Activated naive CD4-positive, alpha-beta T cell (primary cell): ENCODE measurements around the gene UNC5A.

ENCODE experiments used
- DNase-seq, 4 experiments: peaks; one replicate each; lab custom pipeline; 2025; lab: John Stamatoyannopoulos, UW

UNC5A gene

GRCh38 chr5:176781638-176782570 lies 28.5 kb upstream of the UNC5A start:
- DNase-seq, result no peak

GRCh38 chr5:176784218-176785165 lies 25.9 kb upstream of the UNC5A start:
- no peak for DNase-seq

- DNase-seq, result no peak
Measured at GRCh38 chr5:176785184-176786145, 24.9 kb upstream of the UNC5A start.

- no peak for DNase-seq
Measured at GRCh38 chr5:176787676-176788075, 22.7 kb upstream of the UNC5A start.

- no peak for DNase-seq
Measured at GRCh38 chr5:176788091-176788490, 22.3 kb upstream of the UNC5A start.

- DNase-seq, result no peak
Measured at GRCh38 chr5:176788941-176789872, 21.2 kb upstream of the UNC5A start.

GRCh38 chr5:176789873-176790615 lies 20.3 kb upstream of the UNC5A start:
- DNase-seq, result no peak

GRCh38 chr5:176790941-176791340 lies 19.4 kb upstream of the UNC5A start:
- DNase-seq, result no peak

GRCh38 chr5:176792655-176793342 lies 17.6 kb upstream of the UNC5A start:
- DNase-seq, result no peak

- DNase-seq, result no peak
Measured at GRCh38 chr5:176793343-176793699, 17.0 kb upstream of the UNC5A start.

- DNase-seq, result no peak
Measured at GRCh38 chr5:176793736-176794135, 16.6 kb upstream of the UNC5A start.

- DNase-seq, result no peak
Measured at GRCh38 chr5:176794509-176794908, 15.8 kb upstream of the UNC5A start.

GRCh38 chr5:176796411-176796810 lies 13.9 kb upstream of the UNC5A start:
- DNase-seq, result no peak

- DNase-seq, result no peak
Measured at GRCh38 chr5:176796970-176797369, 13.4 kb upstream of the UNC5A start.

- no peak for DNase-seq
Measured at GRCh38 chr5:176797456-176798050, 12.8 kb upstream of the UNC5A start.

- no peak for DNase-seq
Measured at GRCh38 chr5:176798086-176798876, 12.1 kb upstream of the UNC5A start.

GRCh38 chr5:176798949-176799348 lies 11.4 kb upstream of the UNC5A start:
- DNase-seq, result no peak

- DNase-seq, result no peak
Measured at GRCh38 chr5:176799488-176799887, 10.9 kb upstream of the UNC5A start.
